Measurements from ENCODE around the gene FAM219B. TPM values are rescaled to one million over a fixed set of nuclear protein-coding genes. Genes with fewer than 3 reads are reported as not detected.

FAM219B gene
- total RNA-seq, 2 experiments from 2014 or later, result 36.5 to 44.7 TPM

DNA sequence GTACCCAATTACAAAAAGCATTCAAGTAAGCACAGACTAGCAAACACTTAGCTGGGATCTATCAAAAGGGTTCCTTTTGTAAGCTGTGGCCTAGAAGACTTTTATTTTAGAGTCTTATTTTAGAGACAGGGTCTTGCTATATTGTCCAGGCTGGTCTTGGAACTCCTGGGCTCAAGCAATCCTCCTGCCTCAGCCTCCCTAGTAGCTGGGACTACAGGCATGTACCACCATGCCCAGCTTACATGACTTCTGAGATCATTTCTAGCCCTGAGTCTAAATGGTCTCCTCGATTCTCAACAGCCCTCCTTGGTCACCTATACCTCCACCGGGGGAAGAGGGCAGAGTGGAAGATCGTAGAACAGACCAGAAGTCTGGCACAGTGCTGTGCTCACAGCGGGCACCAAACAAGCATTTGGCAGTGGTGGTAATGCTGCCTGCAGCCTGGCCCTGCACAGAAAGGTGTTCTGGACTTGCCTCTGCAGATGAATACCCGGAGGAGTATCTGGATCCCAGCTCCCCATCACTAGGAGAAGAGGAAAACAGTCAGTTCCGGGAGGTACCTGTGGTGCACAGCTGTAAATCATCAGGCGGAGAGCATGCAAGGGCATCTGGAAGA, 2.4 kb downstream of the FAM219B start:
- peaks cover 26% of the 10 kb centered on the region for H3K4me1 Mint-ChIP-seq (ENCODE audit: low read depth)
- no peak overlapping the region for H3K27ac Mint-ChIP-seq
- TF ChIP-seq CTCF (IDR thresholded peaks at IDR 0.05), result no peak
- ChIA-PET CTCF (interaction anchor here (0.6 to 1.6 kb wide), 6 partner anchors 35 to 266 kb away, joined by 3 to 4 read pairs (median 4); no protein-coding TSS in a partner anchor), POLR2A (interaction anchor here (0.9 to 1.9 kb wide), 5 partner anchors 13 to 66 kb away, joined by 3 to 5 read pairs (median 4); partner anchors contain the start of gene COX5A)
- no peaks in the 10 kb centered on the region for H3K27me3 Mint-ChIP-seq
- peak overlapping the region; percentile 88 for H3K4me3 Mint-ChIP-seq
- H3K36me3 Mint-ChIP-seq (ENCODE audit: low read depth), result peaks cover 24% of the 10 kb centered on the region
- H3K9me3 Mint-ChIP-seq, result no peaks in the 10 kb centered on the region
- intact Hi-C loops (cut with micrococcal nuclease), result no loop called here
- no peak for ATAC-seq
- no peak for DNase-seq

DNA sequence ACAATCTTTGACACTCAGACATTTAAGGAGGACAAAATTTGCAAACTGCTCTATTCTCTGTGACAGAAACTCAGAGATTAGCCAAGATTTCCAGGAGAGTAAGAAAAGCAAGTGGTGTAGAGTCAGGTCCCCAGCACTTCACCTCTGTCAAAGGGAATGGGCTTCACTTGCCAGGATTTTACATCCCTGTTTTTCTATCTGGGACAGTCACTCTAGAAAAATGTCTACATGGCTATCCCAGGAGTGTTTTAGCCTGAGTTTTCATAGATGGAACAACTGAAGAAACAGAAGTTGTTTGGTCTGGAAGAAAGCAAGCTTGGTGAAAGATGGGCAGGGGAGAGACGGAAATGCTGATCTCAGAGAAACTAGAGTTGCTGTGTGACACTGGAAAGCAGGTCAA, 3.0 kb downstream of the FAM219B start:
- no peaks in the 10 kb centered on the region for H3K9me3 Mint-ChIP-seq
- DNase-seq (no peak), ATAC-seq (no peak)
- H3K36me3 Mint-ChIP-seq (ENCODE audit: low read depth), result peaks cover 21% of the 10 kb centered on the region
- no peak overlapping the region for H3K27ac Mint-ChIP-seq
- peaks cover 26% of the 10 kb centered on the region for H3K4me1 Mint-ChIP-seq (ENCODE audit: low read depth)
- POLR2A ChIA-PET, result interaction anchor here (0.9 to 1.9 kb wide), 5 partner anchors 14 to 65 kb away, joined by 3 to 5 read pairs (median 4); partner anchors contain the start of gene COX5A
- intact Hi-C loops (cut with micrococcal nuclease), result no loop called here
- no peak for TF ChIP-seq CTCF (IDR thresholded peaks at IDR 0.05)
- CTCF ChIA-PET, result interaction anchor here (0.6 to 1.6 kb wide), 6 partner anchors 34 to 265 kb away, joined by 3 to 4 read pairs (median 4); no protein-coding TSS in a partner anchor
- H3K4me3 Mint-ChIP-seq, result no peak overlapping the region
- no peaks in the 10 kb centered on the region for H3K27me3 Mint-ChIP-seq

- DNase-seq (no peak), ATAC-seq (no peak)
- Mint-ChIP-seq H3K27me3 (no peaks in the 10 kb centered on the region), H3K4me3 (no peak overlapping the region), H3K9me3 (no peaks in the 10 kb centered on the region), H3K4me1 (ENCODE audit: low read depth) (peaks cover 23% of the 10 kb centered on the region), H3K27ac (no peak overlapping the region), H3K36me3 (ENCODE audit: low read depth) (peaks cover 21% of the 10 kb centered on the region)
- intact Hi-C loops (cut with micrococcal nuclease), result no loop called here
- CTCF ChIA-PET, result interaction anchor here (0.6 to 4.1 kb wide), 61 partner anchors 8 to 659 kb away, joined by 3 to 79 read pairs (median 5); partner anchors contain the start of genes COX5A, LMAN1L, MPI and RPP25
- no peak for TF ChIP-seq CTCF (IDR thresholded peaks at IDR 0.05)
- POLR2A ChIA-PET, result interaction anchor here (0.5 to 4.3 kb wide), 11 partner anchors 9 to 304 kb away, joined by 3 to 19 read pairs (median 4); partner anchors contain the start of gene MPI
Measured at GRCh38 chr15:74902295-74903075, 4.2 kb downstream of the FAM219B start.

GRCh38 chr15:74901612-74902063, 5.0 kb downstream of the FAM219B start:
- ChIA-PET POLR2A (interaction anchor here (0.5 to 4.3 kb wide), 13 partner anchors 8 to 304 kb away, joined by 3 to 19 read pairs (median 4); partner anchors contain the start of gene MPI), CTCF (interaction anchor here (0.6 to 4.1 kb wide), 64 partner anchors 9 to 660 kb away, joined by 3 to 79 read pairs (median 4); partner anchors contain the start of genes COX5A, LMAN1L, MPI and RPP25)
- no peaks in the 10 kb centered on the region for H3K27me3 Mint-ChIP-seq
- H3K9me3 Mint-ChIP-seq, result no peaks in the 10 kb centered on the region
- peaks cover 20% of the 10 kb centered on the region for H3K4me1 Mint-ChIP-seq (ENCODE audit: low read depth)
- H3K27ac Mint-ChIP-seq, result no peak overlapping the region
- DNase-seq (peak; percentile 71), ATAC-seq (peak; percentile 65)
- H3K4me3 Mint-ChIP-seq, result no peak overlapping the region
- peak; percentile 94 for TF ChIP-seq CTCF (IDR thresholded peaks at IDR 0.05)
- intact Hi-C loops (cut with micrococcal nuclease), result no loop called here
- H3K36me3 Mint-ChIP-seq (ENCODE audit: low read depth), result peaks cover 25% of the 10 kb centered on the region
